NB4 (cell line): Measurements from ENCODE around the gene ARHGDIG.

ENCODE experiments used
- POLR2A ChIP-seq: IDR thresholded peaks from 2 replicates; pipeline ENCODE4 v1.6.1; 2011; ENCODE audit warnings: mild to moderate bottlenecking; ENCODE audit not compliant: insufficient read length; ENCODE audit errors: extremely low read depth
- TF ChIP-seq, protein P1 (sequence below): IDR thresholded peaks from one replicate; pipeline ENCODE4 v1.5.1; 2012; ENCODE audit warnings: low read depth, low read length

DNA sequence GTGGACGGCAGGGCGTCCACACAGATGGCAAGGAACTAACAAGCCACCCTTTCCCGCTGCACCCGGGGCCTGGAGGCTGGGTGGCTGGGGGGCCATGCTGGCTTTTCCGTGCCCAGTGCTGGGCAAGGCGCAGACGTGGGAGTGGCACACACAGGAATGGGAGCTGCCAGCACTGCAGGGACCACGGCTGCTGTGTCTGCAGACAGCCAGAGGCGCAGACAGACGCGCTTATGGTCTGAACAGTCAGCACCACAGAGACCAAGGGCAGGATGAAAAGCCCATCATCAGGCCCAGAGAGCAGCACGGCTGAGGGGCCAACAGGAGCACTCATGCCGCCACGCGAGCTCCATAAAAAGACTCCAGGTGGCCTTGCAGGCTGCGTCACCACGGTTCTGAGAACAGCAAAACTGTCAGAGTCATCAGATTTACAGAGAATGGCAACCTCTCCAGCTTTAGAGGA lies 26.6 kb downstream of the ARHGDIG start:
- TF ChIP-seq, protein P1, sequence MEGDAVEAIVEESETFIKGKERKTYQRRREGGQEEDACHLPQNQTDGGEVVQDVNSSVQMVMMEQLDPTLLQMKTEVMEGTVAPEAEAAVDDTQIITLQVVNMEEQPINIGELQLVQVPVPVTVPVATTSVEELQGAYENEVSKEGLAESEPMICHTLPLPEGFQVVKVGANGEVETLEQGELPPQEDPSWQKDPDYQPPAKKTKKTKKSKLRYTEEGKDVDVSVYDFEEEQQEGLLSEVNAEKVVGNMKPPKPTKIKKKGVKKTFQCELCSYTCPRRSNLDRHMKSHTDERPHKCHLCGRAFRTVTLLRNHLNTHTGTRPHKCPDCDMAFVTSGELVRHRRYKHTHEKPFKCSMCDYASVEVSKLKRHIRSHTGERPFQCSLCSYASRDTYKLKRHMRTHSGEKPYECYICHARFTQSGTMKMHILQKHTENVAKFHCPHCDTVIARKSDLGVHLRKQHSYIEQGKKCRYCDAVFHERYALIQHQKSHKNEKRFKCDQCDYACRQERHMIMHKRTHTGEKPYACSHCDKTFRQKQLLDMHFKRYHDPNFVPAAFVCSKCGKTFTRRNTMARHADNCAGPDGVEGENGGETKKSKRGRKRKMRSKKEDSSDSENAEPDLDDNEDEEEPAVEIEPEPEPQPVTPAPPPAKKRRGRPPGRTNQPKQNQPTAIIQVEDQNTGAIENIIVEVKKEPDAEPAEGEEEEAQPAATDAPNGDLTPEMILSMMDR, result no peak
- TF ChIP-seq POLR2A, result no peak
